WTC11 (cell line): ENCODE results near the gene TMPRSS3. TPM values are rescaled to one million over a fixed set of nuclear protein-coding genes. Genes with fewer than 3 reads are reported as not detected.

ENCODE experiments used
- ATAC-seq: fragments of 200-7000 bp; cut with Tn5 transposase; 2 replicates; pipeline ENCODE4 v1.10.0; 2021; ENCODE audit warnings: mild to moderate bottlenecking, moderate library complexity
- CTCF ChIA-PET: fragments of 300-600 bp; sonication (Branson Sonifier 250); formaldehyde crosslinking; loops from one replicate; lab custom pipeline; 2021; ENCODE audit warnings: antibody characterized with exemption; lab: Charles Lee
- POLR2A ChIA-PET: fragments of 350-600 bp; sonication (Branson Sonifier 250); formaldehyde crosslinking; loops from one replicate; lab custom pipeline; 2021; ENCODE audit warnings: antibody characterized with exemption; lab: Charles Lee
- DNase-seq: peaks from one replicate; pipeline ENCODE4 v3.0.0; 2021; ENCODE audit warnings: low spot score
- H3K27ac Mint-ChIP-seq: 2 replicates; pipeline ENCODE4 v1.8.0; 2021; ENCODE audit warnings: mixed read lengths
- H3K27me3 Mint-ChIP-seq: 2 replicates; pipeline ENCODE4 v1.8.0; 2021; ENCODE audit warnings: low read depth, mild to moderate bottlenecking, moderate library complexity, mixed read lengths
- H3K36me3 Mint-ChIP-seq: 2 replicates; pipeline ENCODE4 v1.8.0; 2021; ENCODE audit warnings: mixed read lengths
- H3K4me1 Mint-ChIP-seq: 2 replicates; pipeline ENCODE4 v1.8.0; 2022; ENCODE audit warnings: mixed read lengths
- H3K4me3 Mint-ChIP-seq: 2 replicates; pipeline ENCODE4 v1.8.0; 2021; ENCODE audit warnings: mild to moderate bottlenecking, moderate library complexity, mixed read lengths
- H3K9me3 Mint-ChIP-seq: 2 replicates; pipeline ENCODE4 v1.8.0; 2021; ENCODE audit warnings: mixed read lengths
- ATF1 ChIP-seq: sonication (generic); formaldehyde crosslinking; IDR thresholded peaks from 2 replicates; pipeline ENCODE4 v1.8.1; 2023; ENCODE audit warnings: mild to moderate bottlenecking, moderate library complexity, missing genetic modification reagents
- ATF6 ChIP-seq: sonication (generic); formaldehyde crosslinking; IDR thresholded peaks from 2 replicates; pipeline ENCODE4 v1.8.1; 2023; ENCODE audit warnings: mild to moderate bottlenecking, missing genetic modification reagents
- CBFB ChIP-seq: sonication (generic); formaldehyde crosslinking; IDR thresholded peaks from 2 replicates; pipeline ENCODE4 v1.8.1; 2022; ENCODE audit warnings: mild to moderate bottlenecking, low read depth, missing genetic modification reagents
- CDX4 ChIP-seq: fragments of 250-450 bp; sonication (Bioruptor Pico); IDR thresholded peaks from 2 replicates; pipeline ENCODE4 v1.9.0; 2021; ENCODE audit warnings: moderate library complexity, mild to moderate bottlenecking, inconsistent platforms, borderline replicate concordance
- FOXK1 ChIP-seq: sonication (generic); formaldehyde crosslinking; IDR thresholded peaks from 2 replicates; pipeline ENCODE4 v1.8.0; 2022; ENCODE audit warnings: mild to moderate bottlenecking, moderate library complexity, missing genetic modification reagents
- GRHL2 ChIP-seq: fragments of 250-450 bp; sonication (Bioruptor Pico); IDR thresholded peaks from 2 replicates; pipeline ENCODE4 v1.8.0; 2022; ENCODE audit warnings: mild to moderate bottlenecking, moderate library complexity; ENCODE audit not compliant: insufficient replicate concordance, severe bottlenecking
- NFATC4 ChIP-seq: fragments of 250-450 bp; sonication (Bioruptor Pico); IDR thresholded peaks from 2 replicates; pipeline ENCODE4 v1.9.0; 2021; ENCODE audit warnings: mild to moderate bottlenecking
- SOX15 ChIP-seq: fragments of 250-450 bp; sonication (Bioruptor Pico); IDR thresholded peaks from 2 replicates; pipeline ENCODE4 v1.9.0; 2021; ENCODE audit warnings: mild to moderate bottlenecking
- TCF7 ChIP-seq: sonication (generic); formaldehyde crosslinking; IDR thresholded peaks from 2 replicates; pipeline ENCODE4 v1.8.0; 2022; ENCODE audit warnings: mild to moderate bottlenecking, low read depth, missing genetic modification reagents, moderate library complexity
- total RNA-seq: library from RNA; stranded (reverse); gene quantifications from 3 replicates; pipeline ENCODE4 v1.2.3, GENCODE V29; 2021
- TF ChIP-seq, protein P1 (sequence below): sonication (generic); formaldehyde crosslinking; IDR thresholded peaks from 2 replicates; pipeline ENCODE4 v1.8.1; 2023; ENCODE audit warnings: mild to moderate bottlenecking, missing genetic modification reagents, moderate library complexity
- TF ChIP-seq, protein P2 (sequence below): sonication (generic); formaldehyde crosslinking; IDR thresholded peaks from 2 replicates; pipeline ENCODE4 v1.8.1; 2022; ENCODE audit warnings: low read depth, missing genetic modification reagents, borderline replicate concordance
- TF ChIP-seq, protein P3 (sequence below): fragments of 250-450 bp; sonication (Bioruptor Pico); IDR thresholded peaks from 2 replicates; pipeline ENCODE4 v1.9.0; 2021; ENCODE audit warnings: mild to moderate bottlenecking, borderline replicate concordance
- TF ChIP-seq, protein P4 (sequence below): sonication (generic); formaldehyde crosslinking; IDR thresholded peaks from 2 replicates; pipeline ENCODE4 v1.8.0; 2023; ENCODE audit warnings: mild to moderate bottlenecking, missing genetic modification reagents
- TF ChIP-seq, protein P5 (sequence below): sonication (generic); formaldehyde crosslinking; IDR thresholded peaks from 2 replicates; pipeline ENCODE4 v1.8.0; 2023; ENCODE audit warnings: missing genetic modification reagents

The TMPRSS3 gene
- total RNA-seq, 1 experiment from 2014 or later, result 0.39 TPM

- POLR2A ChIA-PET, result no interaction called here
Observed at GRCh38 chr21:42378418-42378817, 17.4 kb downstream of the TMPRSS3 start.

More at GRCh38 chr21:42378418-42378817, 17.4 kb downstream of the TMPRSS3 start:
- H3K27ac Mint-ChIP-seq, result no peak overlapping the region
- no peak for DNase-seq
- TF ChIP-seq SOX15 (CRISPR knock-in tag), result no peak
- TF ChIP-seq, protein P1, sequence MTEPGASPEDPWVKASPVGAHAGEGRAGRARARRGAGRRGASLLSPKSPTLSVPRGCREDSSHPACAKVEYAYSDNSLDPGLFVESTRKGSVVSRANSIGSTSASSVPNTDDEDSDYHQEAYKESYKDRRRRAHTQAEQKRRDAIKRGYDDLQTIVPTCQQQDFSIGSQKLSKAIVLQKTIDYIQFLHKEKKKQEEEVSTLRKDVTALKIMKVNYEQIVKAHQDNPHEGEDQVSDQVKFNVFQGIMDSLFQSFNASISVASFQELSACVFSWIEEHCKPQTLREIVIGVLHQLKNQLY (CRISPR knock-in tag), result no peak
- TF ChIP-seq, protein P2, sequence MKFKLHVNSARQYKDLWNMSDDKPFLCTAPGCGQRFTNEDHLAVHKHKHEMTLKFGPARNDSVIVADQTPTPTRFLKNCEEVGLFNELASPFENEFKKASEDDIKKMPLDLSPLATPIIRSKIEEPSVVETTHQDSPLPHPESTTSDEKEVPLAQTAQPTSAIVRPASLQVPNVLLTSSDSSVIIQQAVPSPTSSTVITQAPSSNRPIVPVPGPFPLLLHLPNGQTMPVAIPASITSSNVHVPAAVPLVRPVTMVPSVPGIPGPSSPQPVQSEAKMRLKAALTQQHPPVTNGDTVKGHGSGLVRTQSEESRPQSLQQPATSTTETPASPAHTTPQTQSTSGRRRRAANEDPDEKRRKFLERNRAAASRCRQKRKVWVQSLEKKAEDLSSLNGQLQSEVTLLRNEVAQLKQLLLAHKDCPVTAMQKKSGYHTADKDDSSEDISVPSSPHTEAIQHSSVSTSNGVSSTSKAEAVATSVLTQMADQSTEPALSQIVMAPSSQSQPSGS (CRISPR knock-in tag), result no peak
- TF ChIP-seq, protein P3, sequence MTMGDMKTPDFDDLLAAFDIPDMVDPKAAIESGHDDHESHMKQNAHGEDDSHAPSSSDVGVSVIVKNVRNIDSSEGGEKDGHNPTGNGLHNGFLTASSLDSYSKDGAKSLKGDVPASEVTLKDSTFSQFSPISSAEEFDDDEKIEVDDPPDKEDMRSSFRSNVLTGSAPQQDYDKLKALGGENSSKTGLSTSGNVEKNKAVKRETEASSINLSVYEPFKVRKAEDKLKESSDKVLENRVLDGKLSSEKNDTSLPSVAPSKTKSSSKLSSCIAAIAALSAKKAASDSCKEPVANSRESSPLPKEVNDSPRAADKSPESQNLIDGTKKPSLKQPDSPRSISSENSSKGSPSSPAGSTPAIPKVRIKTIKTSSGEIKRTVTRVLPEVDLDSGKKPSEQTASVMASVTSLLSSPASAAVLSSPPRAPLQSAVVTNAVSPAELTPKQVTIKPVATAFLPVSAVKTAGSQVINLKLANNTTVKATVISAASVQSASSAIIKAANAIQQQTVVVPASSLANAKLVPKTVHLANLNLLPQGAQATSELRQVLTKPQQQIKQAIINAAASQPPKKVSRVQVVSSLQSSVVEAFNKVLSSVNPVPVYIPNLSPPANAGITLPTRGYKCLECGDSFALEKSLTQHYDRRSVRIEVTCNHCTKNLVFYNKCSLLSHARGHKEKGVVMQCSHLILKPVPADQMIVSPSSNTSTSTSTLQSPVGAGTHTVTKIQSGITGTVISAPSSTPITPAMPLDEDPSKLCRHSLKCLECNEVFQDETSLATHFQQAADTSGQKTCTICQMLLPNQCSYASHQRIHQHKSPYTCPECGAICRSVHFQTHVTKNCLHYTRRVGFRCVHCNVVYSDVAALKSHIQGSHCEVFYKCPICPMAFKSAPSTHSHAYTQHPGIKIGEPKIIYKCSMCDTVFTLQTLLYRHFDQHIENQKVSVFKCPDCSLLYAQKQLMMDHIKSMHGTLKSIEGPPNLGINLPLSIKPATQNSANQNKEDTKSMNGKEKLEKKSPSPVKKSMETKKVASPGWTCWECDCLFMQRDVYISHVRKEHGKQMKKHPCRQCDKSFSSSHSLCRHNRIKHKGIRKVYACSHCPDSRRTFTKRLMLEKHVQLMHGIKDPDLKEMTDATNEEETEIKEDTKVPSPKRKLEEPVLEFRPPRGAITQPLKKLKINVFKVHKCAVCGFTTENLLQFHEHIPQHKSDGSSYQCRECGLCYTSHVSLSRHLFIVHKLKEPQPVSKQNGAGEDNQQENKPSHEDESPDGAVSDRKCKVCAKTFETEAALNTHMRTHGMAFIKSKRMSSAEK (CRISPR knock-in tag), result no peak
- no peak for TF ChIP-seq ATF6 (CRISPR knock-in tag)
- TF ChIP-seq CBFB (CRISPR knock-in tag), result no peak
- no peak for TF ChIP-seq CDX4 (CRISPR knock-in tag)
- no peak for TF ChIP-seq TCF7 (CRISPR knock-in tag)
- TF ChIP-seq, protein P4, sequence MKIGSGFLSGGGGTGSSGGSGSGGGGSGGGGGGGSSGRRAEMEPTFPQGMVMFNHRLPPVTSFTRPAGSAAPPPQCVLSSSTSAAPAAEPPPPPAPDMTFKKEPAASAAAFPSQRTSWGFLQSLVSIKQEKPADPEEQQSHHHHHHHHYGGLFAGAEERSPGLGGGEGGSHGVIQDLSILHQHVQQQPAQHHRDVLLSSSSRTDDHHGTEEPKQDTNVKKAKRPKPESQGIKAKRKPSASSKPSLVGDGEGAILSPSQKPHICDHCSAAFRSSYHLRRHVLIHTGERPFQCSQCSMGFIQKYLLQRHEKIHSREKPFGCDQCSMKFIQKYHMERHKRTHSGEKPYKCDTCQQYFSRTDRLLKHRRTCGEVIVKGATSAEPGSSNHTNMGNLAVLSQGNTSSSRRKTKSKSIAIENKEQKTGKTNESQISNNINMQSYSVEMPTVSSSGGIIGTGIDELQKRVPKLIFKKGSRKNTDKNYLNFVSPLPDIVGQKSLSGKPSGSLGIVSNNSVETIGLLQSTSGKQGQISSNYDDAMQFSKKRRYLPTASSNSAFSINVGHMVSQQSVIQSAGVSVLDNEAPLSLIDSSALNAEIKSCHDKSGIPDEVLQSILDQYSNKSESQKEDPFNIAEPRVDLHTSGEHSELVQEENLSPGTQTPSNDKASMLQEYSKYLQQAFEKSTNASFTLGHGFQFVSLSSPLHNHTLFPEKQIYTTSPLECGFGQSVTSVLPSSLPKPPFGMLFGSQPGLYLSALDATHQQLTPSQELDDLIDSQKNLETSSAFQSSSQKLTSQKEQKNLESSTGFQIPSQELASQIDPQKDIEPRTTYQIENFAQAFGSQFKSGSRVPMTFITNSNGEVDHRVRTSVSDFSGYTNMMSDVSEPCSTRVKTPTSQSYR (CRISPR knock-in tag), result no peak
- no peak for TF ChIP-seq FOXK1
- TF ChIP-seq ATF1 (CRISPR knock-in tag), result no peak
- TF ChIP-seq NFATC4 (CRISPR knock-in tag), result no peak
- TF ChIP-seq, protein P5, sequence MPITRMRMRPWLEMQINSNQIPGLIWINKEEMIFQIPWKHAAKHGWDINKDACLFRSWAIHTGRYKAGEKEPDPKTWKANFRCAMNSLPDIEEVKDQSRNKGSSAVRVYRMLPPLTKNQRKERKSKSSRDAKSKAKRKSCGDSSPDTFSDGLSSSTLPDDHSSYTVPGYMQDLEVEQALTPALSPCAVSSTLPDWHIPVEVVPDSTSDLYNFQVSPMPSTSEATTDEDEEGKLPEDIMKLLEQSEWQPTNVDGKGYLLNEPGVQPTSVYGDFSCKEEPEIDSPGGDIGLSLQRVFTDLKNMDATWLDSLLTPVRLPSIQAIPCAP (CRISPR knock-in tag), result no peak
- no peak for TF ChIP-seq GRHL2 (CRISPR knock-in tag)
- H3K4me1 Mint-ChIP-seq, result peaks cover 6% of the 10 kb centered on the region
- ATAC-seq, result no peak
- peaks cover 14% of the 10 kb centered on the region for H3K9me3 Mint-ChIP-seq
- peaks cover 5% of the 10 kb centered on the region; the same call in 1 of the 2 replicates for H3K36me3 Mint-ChIP-seq
- H3K4me3 Mint-ChIP-seq, result no peak overlapping the region
- CTCF ChIA-PET, result interaction anchor here (2.1 kb wide), 1 partner anchor 68 kb away, joined by 11 read pairs; no protein-coding TSS in a partner anchor
- peaks cover 3% of the 10 kb centered on the region; the same call in 1 of the 2 replicates for H3K27me3 Mint-ChIP-seq
